Stimulated activated CD8-positive, alpha-beta memory T cell treated with anti-CD3 and anti-CD28 coated beads, Interleukin-15, amount 100 ng/mL, for 1 hour (primary cell): ENCODE measurements around the gene SENP7.
"Not testable (repeated sequence)": the region's sequence is repeated elsewhere in the genome, so short reads cannot be mapped to it uniquely, and the experiment has no call there.

Experiments
- DNase-seq: peaks from one replicate; pipeline ENCODE4 v3.0.0-alpha.2; 2020; ENCODE audit warnings: low read depth

The SENP7 gene

GRCh38 chr3:101512646-101513418 is at the start of gene SENP7:
Gene SENP7 (minus strand): TSS chr3:101513212. CDS start chr3:101513130, 82 bp downstream.
- peak; percentile 60 for DNase-seq

GRCh38 chr3:101561630-101562328 is 48.8 kb upstream of the SENP7 start, which contains the start of gene TRMT10C:
Gene TRMT10C (plus strand): TSS chr3:101561868. CDS start chr3:101564782, 2,914 bp downstream.
- peak; percentile 86 for DNase-seq

- no peak for DNase-seq
These were observed 43.1 kb upstream of the SENP7 start for GRCh38 chr3:101556064-101556463.

GRCh38 chr3:101553381-101553780 is 40.4 kb upstream of the SENP7 start:
- DNase-seq: not testable (repeated sequence)

- not testable (repeated sequence) for DNase-seq
These were observed 38.5 kb upstream of the SENP7 start for GRCh38 chr3:101551359-101552081.

GRCh38 chr3:101549473-101549872 is 36.5 kb upstream of the SENP7 start:
- DNase-seq: no peak

- DNase-seq: no peak
These were observed 35.6 kb upstream of the SENP7 start for GRCh38 chr3:101548527-101549105.

- no peak for DNase-seq
These were observed 31.3 kb upstream of the SENP7 start for GRCh38 chr3:101544161-101544850.

GRCh38 chr3:101542957-101543356 is 29.9 kb upstream of the SENP7 start:
- no peak for DNase-seq

GRCh38 chr3:101536955-101537354 is 23.9 kb upstream of the SENP7 start:
- DNase-seq: not testable (repeated sequence)

GRCh38 chr3:101536266-101536665 is 23.3 kb upstream of the SENP7 start:
- no peak for DNase-seq

- no peak for DNase-seq
These were observed 22.2 kb upstream of the SENP7 start for GRCh38 chr3:101535221-101535620.

GRCh38 chr3:101533603-101533968 is 20.6 kb upstream of the SENP7 start:
- no peak for DNase-seq

GRCh38 chr3:101532783-101533602 is 20.0 kb upstream of the SENP7 start:
- DNase-seq: no peak

- DNase-seq: no peak
These were observed 18.6 kb upstream of the SENP7 start for GRCh38 chr3:101531473-101532086.

- DNase-seq: no peak
These were observed 17.7 kb upstream of the SENP7 start for GRCh38 chr3:101530686-101531047.

- DNase-seq: no peak
These were observed 17.0 kb upstream of the SENP7 start for GRCh38 chr3:101529816-101530685.

- DNase-seq: no peak
These were observed 14.9 kb upstream of the SENP7 start for GRCh38 chr3:101527906-101528305.

- no peak for DNase-seq
These were observed 14.4 kb upstream of the SENP7 start for GRCh38 chr3:101527441-101527840.
